HCT116 (cell line): ENCODE measurements around the gene TBC1D16. TPM values are rescaled to one million over a fixed set of nuclear protein-coding genes. Genes with fewer than 3 reads are reported as not detected.
A peak's percentile ranks its signal among the peaks of the same experiment; 100 is the strongest.

Source experiments
- ATAC-seq: fragments of 200-7000 bp; cut with Tn5 transposase; 2 replicates; pipeline ENCODE4 v1.9.1; 2020; ENCODE audit warnings: mild to moderate bottlenecking, moderate library complexity
- BruUV-seq: library from RNA; stranded (reverse); fragments of 400-500 nt; replicated peaks from 2 replicates; lab custom pipeline; 2021; lab: Mats Ljungman, UMichigan
- CTCF ChIA-PET: fragments of 300-600 bp; sonication (Branson Sonifier 250); formaldehyde crosslinking; loops from one replicate; lab custom pipeline; 2021; ENCODE audit warnings: antibody characterized with exemption; lab: Charles Lee
- POLR2A ChIA-PET: fragments of 300-600, 350-600 bp; sonication (Branson Sonifier 250); formaldehyde crosslinking; loops from one replicate; lab custom pipeline; 2021; ENCODE audit warnings: antibody characterized with exemption; lab: Charles Lee
- RAD21 ChIA-PET, 2 experiments: fragments of 300-600 bp; sonication (Branson Sonifier 250); formaldehyde crosslinking; loops; one replicate each; lab custom pipeline; 2023; ENCODE audit warnings: low total read pairs in 2 of 2; ENCODE audit not compliant: uncharacterized antibody in 2 of 2, unreplicated experiment in 2 of 2, low non-redundant PET in 1 of 2; lab: Charles Lee
- DNase-seq: peaks from one replicate; pipeline ENCODE4 v3.0.0-alpha.2; 2010; ENCODE audit warnings: low read depth, low spot score
- H2AFZ ChIP-seq: fragments of 200-600 bp; shearing (Covaris generic), sonication (generic); 2 replicates; pipeline ENCODE4 v1.6.1; 2017; ENCODE audit warnings: low read depth, mixed run types, mixed read lengths, antibody characterized with exemption, low read length; ENCODE audit not compliant: poor library complexity, severe bottlenecking
- H3K27ac ChIP-seq: 2 replicates; pipeline ENCODE4 v1.5.1; 2012; ENCODE audit warnings: low read depth, low read length
- H3K27me3 ChIP-seq: fragments of 200-600 bp; sonication (generic); 2 replicates; pipeline ENCODE4 v1.6.1; 2016; ENCODE audit warnings: mixed run types, low read length, mixed read lengths; ENCODE audit not compliant: insufficient read depth
- H3K36me3 ChIP-seq, 2 experiments: fragments of 200-500 bp in 1 of 2; fragments of 200-600 bp in 1 of 2; sonication (Bioruptor generic) in 1 of 2; sonication (generic) in 1 of 2; 2 replicates each; pipeline versions ENCODE4 v1.5.1 to v1.6.1; 2014 to 2016; ENCODE audit warnings: low read length in 2 of 2, inconsistent platforms in 1 of 2, mixed read lengths in 1 of 2, mixed run types in 1 of 2; ENCODE audit not compliant: insufficient read depth in 2 of 2, control insufficient read depth in 1 of 2
- H3K4me1 ChIP-seq, 2 experiments: fragments of 200-600 bp in 1 of 2; sonication (generic) in 1 of 2; 2 replicates each; pipeline versions ENCODE4 v1.5.1 to v1.6.1; 2012 to 2017; ENCODE audit warnings: low read length in 2 of 2, inconsistent platforms in 1 of 2, mild to moderate bottlenecking in 1 of 2, mixed read lengths in 1 of 2, mixed run types in 1 of 2, moderate library complexity in 1 of 2; ENCODE audit not compliant: insufficient read depth in 2 of 2, control insufficient read depth in 1 of 2
- H3K4me2 ChIP-seq: fragments of 200-600 bp; sonication (generic); 2 replicates; pipeline ENCODE4 v1.6.1; 2017; ENCODE audit warnings: mixed run types, low read length, mixed read lengths
- H3K4me3 ChIP-seq, 2 experiments: fragments of 200-600 bp in 1 of 2; sonication (generic) in 1 of 2; replicated peaks in 1 of 2; 2 replicates each; pipeline ENCODE4 v1.5.1; 2011 to 2016; ENCODE audit warnings: low read length in 2 of 2, control low read depth in 1 of 2, low read depth in 1 of 2, mild to moderate bottlenecking in 1 of 2, mixed read lengths in 1 of 2, mixed run types in 1 of 2
- H3K79me2 ChIP-seq: fragments of 200-600 bp; sonication (generic); 2 replicates; pipeline ENCODE4 v1.6.1; 2017; ENCODE audit warnings: mild to moderate bottlenecking, mixed run types, low read length, moderate library complexity, mixed read lengths; ENCODE audit not compliant: insufficient read depth
- H3K9ac ChIP-seq: fragments of 200-600 bp; sonication (generic); 2 replicates; pipeline ENCODE4 v1.6.1; 2016; ENCODE audit warnings: low read length, mixed read lengths
- H3K9me2 ChIP-seq: fragments of 200-600 bp; sonication (generic), shearing (Covaris generic); 2 replicates; pipeline ENCODE4 v1.6.1; 2017; ENCODE audit warnings: mixed run types, mild to moderate bottlenecking, moderate library complexity; ENCODE audit not compliant: insufficient read depth
- H3K9me3 ChIP-seq, 2 experiments: fragments of 200-500 bp in 1 of 2; fragments of 200-600 bp in 1 of 2; sonication (Bioruptor generic) in 1 of 2; sonication (generic) in 1 of 2; 2 replicates each; pipeline ENCODE4 v1.6.1; 2014 to 2017; ENCODE audit warnings: low read length in 2 of 2, mixed read lengths in 2 of 2, inconsistent platforms in 1 of 2, low read depth in 1 of 2, mild to moderate bottlenecking in 1 of 2, mixed run types in 1 of 2, moderate library complexity in 1 of 2; ENCODE audit not compliant: control insufficient read depth in 1 of 2, insufficient read depth in 1 of 2
- H4K20me1 ChIP-seq: fragments of 200-600 bp; sonication (generic), shearing (Covaris generic); 2 replicates; pipeline ENCODE4 v1.6.1; 2017; ENCODE audit warnings: mixed run types, mild to moderate bottlenecking, moderate library complexity; ENCODE audit not compliant: insufficient read depth
- CEBPB ChIP-seq: IDR thresholded peaks from 2 replicates; pipeline ENCODE4 v1.6.1; 2012; ENCODE audit warnings: low read depth
- ELF1 ChIP-seq: IDR thresholded peaks from 2 replicates; pipeline ENCODE4 v1.6.1; 2012; ENCODE audit warnings: low read depth, borderline replicate concordance
- EZH2 ChIP-seq: fragments of 200-600 bp; sonication (generic); IDR thresholded peaks from 2 replicates; pipeline ENCODE4 v1.6.1; 2017; ENCODE audit warnings: antibody characterized with exemption, mixed run types
- FOSL1 ChIP-seq: IDR thresholded peaks from 2 replicates; pipeline ENCODE4 v1.6.1; 2012; ENCODE audit warnings: low read depth
- JUND ChIP-seq: IDR thresholded peaks from 2 replicates; pipeline ENCODE4 v1.6.1; 2012
- POLR2AphosphoS5 ChIP-seq: IDR thresholded peaks from 2 replicates; pipeline ENCODE4 v1.6.1; 2011; ENCODE audit warnings: mild to moderate bottlenecking, low read depth, low read length, moderate library complexity
- RAD21 ChIP-seq: IDR thresholded peaks from 2 replicates; pipeline ENCODE4 v1.6.1; 2012; ENCODE audit warnings: low read depth, mild to moderate bottlenecking
- REST ChIP-seq: IDR thresholded peaks from 2 replicates; pipeline ENCODE4 v1.6.1; 2012; ENCODE audit warnings: low read depth
- SP1 ChIP-seq: IDR thresholded peaks from 2 replicates; pipeline ENCODE4 v1.6.1; 2012; ENCODE audit warnings: low read depth
- YY1 ChIP-seq: IDR thresholded peaks from 2 replicates; pipeline ENCODE4 v1.6.1; 2011; ENCODE audit warnings: low read length, low read depth, moderate library complexity, mild to moderate bottlenecking; ENCODE audit not compliant: insufficient replicate concordance; ENCODE audit errors: extremely low read depth
- ZFX ChIP-seq: fragments of 450-650 bp; IDR thresholded peaks from 2 replicates; pipeline ENCODE4 v1.6.1; 2017
- ZNF274 ChIP-seq: fragments of 200-500 bp; sonication (Bioruptor generic); IDR thresholded peaks from 2 replicates; pipeline ENCODE4 v1.6.1; 2014; ENCODE audit warnings: mild to moderate bottlenecking, low read depth, low read length, inconsistent platforms
- intact Hi-C: fragments of 100-400 bp; cut with micrococcal nuclease; formaldehyde crosslinking; loops from 2 replicates; pipeline ENCODE4 v1.10.0; 2022
- total RNA-seq: library from RNA; stranded (reverse); gene quantifications from one replicate; pipeline ENCODE4 v1.2.1, GENCODE V29; 2021; ENCODE audit not compliant: unreplicated experiment
- TF ChIP-seq, protein P1 (sequence below), 3 experiments: fragments of 200-600 bp in 1 of 3; sonication (generic) in 1 of 3; IDR thresholded peaks in 2 of 3; conservative IDR thresholded peaks in 1 of 3; 2 replicates each; pipeline ENCODE4 v1.5.1; 2012 to 2017; ENCODE audit warnings: low read depth in 2 of 3, low read length in 2 of 3, antibody characterized with exemption in 1 of 3, borderline replicate concordance in 1 of 3, control low read depth in 1 of 3, mild to moderate bottlenecking in 1 of 3, mixed read lengths in 1 of 3, mixed run types in 1 of 3, moderate library complexity in 1 of 3; ENCODE audit not compliant: insufficient read depth in 1 of 3

The TBC1D16 gene
- total RNA-seq, 1 experiment from 2014 or later: 31.1 TPM

- CTCF ChIA-PET: interaction anchor here (1.5 kb wide), 1 partner anchor 68 kb away, joined by 4 read pairs; the partner anchor contains the start of gene CBX4
- Histone ChIP-seq H4K20me1 (no peaks in the 10 kb centered on the region), H3K27me3 (no peaks in the 10 kb centered on the region), H3K4me1 (peaks cover 9 to 28% of the 10 kb centered on the region in 2 experiments), H3K79me2 (no peaks in the 10 kb centered on the region), H3K4me2 (no peak overlapping the region), H3K4me3 (no peak overlapping the region), H3K9ac (no peak overlapping the region), H3K27ac (no peak overlapping the region), H2AFZ (no peak overlapping the region), H3K36me3 (no peaks in the 10 kb centered on the region), H3K9me3 (peaks cover 0 to 4% of the 10 kb centered on the region in 2 experiments; a peak in 1 of 4 replicates), H3K9me2 (no peaks in the 10 kb centered on the region)
- BruUV-seq: no TSS peak
- DNase-seq (no peak), ATAC-seq (no peak)
- TF ChIP-seq, protein P1, sequence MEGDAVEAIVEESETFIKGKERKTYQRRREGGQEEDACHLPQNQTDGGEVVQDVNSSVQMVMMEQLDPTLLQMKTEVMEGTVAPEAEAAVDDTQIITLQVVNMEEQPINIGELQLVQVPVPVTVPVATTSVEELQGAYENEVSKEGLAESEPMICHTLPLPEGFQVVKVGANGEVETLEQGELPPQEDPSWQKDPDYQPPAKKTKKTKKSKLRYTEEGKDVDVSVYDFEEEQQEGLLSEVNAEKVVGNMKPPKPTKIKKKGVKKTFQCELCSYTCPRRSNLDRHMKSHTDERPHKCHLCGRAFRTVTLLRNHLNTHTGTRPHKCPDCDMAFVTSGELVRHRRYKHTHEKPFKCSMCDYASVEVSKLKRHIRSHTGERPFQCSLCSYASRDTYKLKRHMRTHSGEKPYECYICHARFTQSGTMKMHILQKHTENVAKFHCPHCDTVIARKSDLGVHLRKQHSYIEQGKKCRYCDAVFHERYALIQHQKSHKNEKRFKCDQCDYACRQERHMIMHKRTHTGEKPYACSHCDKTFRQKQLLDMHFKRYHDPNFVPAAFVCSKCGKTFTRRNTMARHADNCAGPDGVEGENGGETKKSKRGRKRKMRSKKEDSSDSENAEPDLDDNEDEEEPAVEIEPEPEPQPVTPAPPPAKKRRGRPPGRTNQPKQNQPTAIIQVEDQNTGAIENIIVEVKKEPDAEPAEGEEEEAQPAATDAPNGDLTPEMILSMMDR (IDR thresholded peaks at IDR 0.05 in 2 of 3, conservative IDR thresholded peaks at IDR 0.05 in 1 of 3; ENCODE audit: borderline replicate concordance in 1 of 3, insufficient read depth in 1 of 3, low read depth in 2 of 3, low read length in 2 of 3): peak in 1 of 3 experiments; percentile 24; a peak in 1 of 6 replicates
- TF ChIP-seq JUND: no peak
- RAD21 ChIA-PET: no interaction called here
- intact Hi-C loops: no loop called here
- POLR2A ChIA-PET: no interaction called here
Observed at GRCh38 chr17:79907217-79907715, 128.4 kb downstream of the TBC1D16 start.

DNA sequence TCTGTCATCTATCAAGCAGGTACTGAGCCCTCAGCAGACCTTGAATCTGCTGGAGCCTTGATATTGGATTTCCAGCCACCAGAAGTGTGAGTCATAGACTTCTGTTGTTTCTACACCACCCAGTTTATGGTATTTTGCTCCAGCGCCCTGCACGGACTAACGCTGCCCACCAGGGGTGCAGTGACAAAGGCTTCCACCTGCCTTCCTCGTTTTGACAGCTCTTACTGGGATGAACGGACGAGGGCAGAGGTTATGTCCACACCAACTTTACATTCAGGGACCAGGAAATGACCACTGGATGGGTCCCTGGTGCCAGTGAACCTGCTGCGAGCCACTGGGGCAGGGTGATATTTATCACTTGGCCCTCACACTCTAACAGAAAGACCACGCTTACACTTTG lies 129.8 kb downstream of the TBC1D16 start:
- no peak overlapping the region for H3K9ac ChIP-seq
- no peaks in the 10 kb centered on the region for H3K9me2 ChIP-seq
- intact Hi-C loops: no loop called here
- H3K27me3 ChIP-seq: no peaks in the 10 kb centered on the region
- no peaks in the 10 kb centered on the region for H3K36me3 ChIP-seq
- DNase-seq: peak; percentile 80
- H3K9me3 ChIP-seq: peaks cover 0 to 4% of the 10 kb centered on the region in 2 experiments; a peak in 1 of 4 replicates
- H3K27ac ChIP-seq: no peak overlapping the region
- peaks cover 9 to 28% of the 10 kb centered on the region in 2 experiments for H3K4me1 ChIP-seq
- H3K4me3 ChIP-seq: no peak overlapping the region
- BruUV-seq: no TSS peak
- ChIA-PET POLR2A (no interaction called here), RAD21 (no interaction called here), CTCF (interaction anchor here (0.7 to 2.1 kb wide), 3 partner anchors 10 to 95 kb away, joined by 3 to 4 read pairs (median 4); no protein-coding TSS in a partner anchor)
- no peak overlapping the region for H2AFZ ChIP-seq
- ATAC-seq: peak; percentile 98
- H4K20me1 ChIP-seq: no peaks in the 10 kb centered on the region
- no peaks in the 10 kb centered on the region for H3K79me2 ChIP-seq
- peak overlapping the region; percentile 46 for H3K4me2 ChIP-seq
- TF ChIP-seq ELF1 (no peak), CEBPB (no peak), YY1 (no peak), REST (no peak), ZFX (no peak), RAD21 (peak; percentile 55), EZH2 (no peak), POLR2AphosphoS5 (peak; percentile 39; the same call in 1 of the 2 replicates), ZNF274 (no peak), SP1 (no peak), FOSL1 (no peak; the same call in 1 of the 2 replicates)
